DND-41 (cell line): ENCODE measurements around the gene BTG3.

Experiments used
- ATAC-seq: fragments of 200-7000 bp; cut with Tn5 transposase; 3 replicates; pipeline ENCODE4 v1.9.1; 2021; ENCODE audit warnings: low read depth; ENCODE audit not compliant: insufficient read depth
- DNase-seq: peaks from one replicate; pipeline ENCODE4 v3.0.0-alpha.2; 2020
- H2AFZ ChIP-seq: 2 replicates; pipeline ENCODE4 v1.6.0; 2012; ENCODE audit warnings: low read depth, low read length
- H3K27ac ChIP-seq: 2 replicates; pipeline ENCODE4 v1.5.1; 2012; ENCODE audit warnings: low read length, inconsistent platforms
- H3K27me3 ChIP-seq: fragments of 200-600 bp; sonication (generic); 2 replicates; pipeline ENCODE4 v1.6.0; 2012; ENCODE audit warnings: low read length, mild to moderate bottlenecking, inconsistent platforms; ENCODE audit not compliant: insufficient read depth, poor library complexity
- H3K36me3 ChIP-seq: 2 replicates; pipeline ENCODE4 v1.5.1; 2012; ENCODE audit warnings: low read length, inconsistent platforms; ENCODE audit not compliant: insufficient read depth
- H3K4me1 ChIP-seq: 2 replicates; pipeline ENCODE4 v1.5.1; 2012; ENCODE audit warnings: mild to moderate bottlenecking, low read length; ENCODE audit not compliant: insufficient read depth
- H3K4me2 ChIP-seq: 2 replicates; pipeline ENCODE4 v1.6.0; 2012; ENCODE audit warnings: mild to moderate bottlenecking, moderate library complexity, low read length, inconsistent platforms; ENCODE audit not compliant: insufficient read depth
- H3K4me3 ChIP-seq, 2 experiments: fragments of 200-600 bp in 1 of 2; shearing (Covaris generic) in 1 of 2; 2 replicates each; pipeline ENCODE4 v1.5.1; 2012 to 2016; ENCODE audit warnings: inconsistent platforms in 2 of 2, low read length in 2 of 2, mild to moderate bottlenecking in 2 of 2, low read depth in 1 of 2, moderate library complexity in 1 of 2
- H3K79me2 ChIP-seq: 2 replicates; pipeline ENCODE4 v1.6.0; 2012; ENCODE audit warnings: low read length, inconsistent platforms; ENCODE audit not compliant: insufficient read depth
- H3K9ac ChIP-seq: 2 replicates; pipeline ENCODE4 v1.6.0; 2012; ENCODE audit warnings: low read depth, mild to moderate bottlenecking, inconsistent platforms, low read length, moderate library complexity
- H3K9me3 ChIP-seq: 2 replicates; pipeline ENCODE4 v1.5.1; 2012; ENCODE audit warnings: low read length, moderate library complexity, mild to moderate bottlenecking, inconsistent platforms; ENCODE audit not compliant: insufficient read depth, severe bottlenecking
- H4K20me1 ChIP-seq: 2 replicates; pipeline ENCODE4 v1.6.0; 2012; ENCODE audit warnings: low read length; ENCODE audit not compliant: insufficient read depth
- EZH2 ChIP-seq: IDR thresholded peaks from 3 replicates; pipeline ENCODE4 v1.6.1; 2012; ENCODE audit warnings: borderline replicate concordance, low read depth, mild to moderate bottlenecking, moderate library complexity, low read length, inconsistent platforms; ENCODE audit not compliant: severe bottlenecking
- TF ChIP-seq, protein P1 (sequence below): IDR thresholded peaks from 2 replicates; pipeline ENCODE4 v1.5.1; 2012; ENCODE audit warnings: borderline replicate concordance, low read length, moderate library complexity, mild to moderate bottlenecking; ENCODE audit not compliant: poor library complexity, severe bottlenecking; ENCODE audit errors: extremely low read depth

Gene BTG3

GRCh38 chr21:17550671-17551308 lies 61.9 kb downstream of the BTG3 start:
- no peak overlapping the region for H3K27ac ChIP-seq
- H4K20me1 ChIP-seq = no peaks in the 10 kb centered on the region
- no peak overlapping the region for H3K4me3 ChIP-seq
- no peaks in the 10 kb centered on the region for H3K79me2 ChIP-seq
- no peak for TF ChIP-seq EZH2
- TF ChIP-seq, protein P1, sequence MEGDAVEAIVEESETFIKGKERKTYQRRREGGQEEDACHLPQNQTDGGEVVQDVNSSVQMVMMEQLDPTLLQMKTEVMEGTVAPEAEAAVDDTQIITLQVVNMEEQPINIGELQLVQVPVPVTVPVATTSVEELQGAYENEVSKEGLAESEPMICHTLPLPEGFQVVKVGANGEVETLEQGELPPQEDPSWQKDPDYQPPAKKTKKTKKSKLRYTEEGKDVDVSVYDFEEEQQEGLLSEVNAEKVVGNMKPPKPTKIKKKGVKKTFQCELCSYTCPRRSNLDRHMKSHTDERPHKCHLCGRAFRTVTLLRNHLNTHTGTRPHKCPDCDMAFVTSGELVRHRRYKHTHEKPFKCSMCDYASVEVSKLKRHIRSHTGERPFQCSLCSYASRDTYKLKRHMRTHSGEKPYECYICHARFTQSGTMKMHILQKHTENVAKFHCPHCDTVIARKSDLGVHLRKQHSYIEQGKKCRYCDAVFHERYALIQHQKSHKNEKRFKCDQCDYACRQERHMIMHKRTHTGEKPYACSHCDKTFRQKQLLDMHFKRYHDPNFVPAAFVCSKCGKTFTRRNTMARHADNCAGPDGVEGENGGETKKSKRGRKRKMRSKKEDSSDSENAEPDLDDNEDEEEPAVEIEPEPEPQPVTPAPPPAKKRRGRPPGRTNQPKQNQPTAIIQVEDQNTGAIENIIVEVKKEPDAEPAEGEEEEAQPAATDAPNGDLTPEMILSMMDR = no peak
- ATAC-seq (no peak), DNase-seq (no peak)
- H3K4me2 ChIP-seq = no peak overlapping the region
- H3K9ac ChIP-seq = no peak overlapping the region
- H3K27me3 ChIP-seq = no peaks in the 10 kb centered on the region
- H2AFZ ChIP-seq = no peak overlapping the region
- no peaks in the 10 kb centered on the region for H3K4me1 ChIP-seq
- H3K36me3 ChIP-seq = no peaks in the 10 kb centered on the region
- no peaks in the 10 kb centered on the region for H3K9me3 ChIP-seq

GRCh38 chr21:17548262-17548661 lies 64.4 kb downstream of the BTG3 start:
- ATAC-seq (no peak), DNase-seq (no peak)
- Histone ChIP-seq H3K27ac (no peak overlapping the region), H3K9me3 (no peaks in the 10 kb centered on the region), H3K9ac (no peak overlapping the region), H3K36me3 (no peaks in the 10 kb centered on the region), H3K4me3 (no peak overlapping the region), H3K27me3 (no peaks in the 10 kb centered on the region), H4K20me1 (no peaks in the 10 kb centered on the region), H2AFZ (no peak overlapping the region), H3K79me2 (no peaks in the 10 kb centered on the region), H3K4me1 (no peaks in the 10 kb centered on the region), H3K4me2 (no peak overlapping the region)
- TF ChIP-seq EZH2 = no peak
- TF ChIP-seq, protein P1 = no peak

GRCh38 chr21:17545007-17545406 lies 67.7 kb downstream of the BTG3 start:
- H2AFZ ChIP-seq = no peak overlapping the region
- ATAC-seq (no peak), DNase-seq (no peak)
- H3K27me3 ChIP-seq = no peaks in the 10 kb centered on the region
- H4K20me1 ChIP-seq = no peaks in the 10 kb centered on the region
- no peak overlapping the region for H3K9ac ChIP-seq
- H3K4me3 ChIP-seq = no peak overlapping the region
- no peaks in the 10 kb centered on the region for H3K9me3 ChIP-seq
- H3K4me2 ChIP-seq = no peak overlapping the region
- no peak for TF ChIP-seq EZH2
- TF ChIP-seq, protein P1 = no peak
- H3K27ac ChIP-seq = no peak overlapping the region
- H3K36me3 ChIP-seq = no peaks in the 10 kb centered on the region
- H3K79me2 ChIP-seq = no peaks in the 10 kb centered on the region
- no peaks in the 10 kb centered on the region for H3K4me1 ChIP-seq
